Stimulated activated CD8-positive, alpha-beta memory T cell treated with anti-CD3 and anti-CD28 coated beads, Interleukin-12 subunit alpha, Interleukin-12 subunit beta, amount 100 ng/mL, for 1 hour (primary cell): Measurements from ENCODE around the gene CMSS1.

ENCODE experiments used
- DNase-seq: peaks from one replicate; pipeline ENCODE4 v3.0.0-alpha.2; 2020; ENCODE audit warnings: low read depth

CMSS1 gene

GRCh38 chr3:99934975-99935797 lies 117.5 kb downstream of the CMSS1 start:
- DNase-seq, result no peak

- no peak for DNase-seq
Observed at GRCh38 chr3:99938270-99938911, 120.7 kb downstream of the CMSS1 start.

- no peak for DNase-seq
Observed at GRCh38 chr3:99939876-99940275, 122.2 kb downstream of the CMSS1 start.

GRCh38 chr3:99940350-99940749 lies 122.7 kb downstream of the CMSS1 start:
- DNase-seq, result no peak

- no peak for DNase-seq
Observed at GRCh38 chr3:99941211-99941610, 123.5 kb downstream of the CMSS1 start.

- DNase-seq, result no peak
Observed at GRCh38 chr3:99943931-99944761, 126.5 kb downstream of the CMSS1 start.

GRCh38 chr3:99945328-99945995 lies 127.8 kb downstream of the CMSS1 start:
- DNase-seq, result no peak

GRCh38 chr3:99947356-99947755 lies 129.7 kb downstream of the CMSS1 start:
- no peak for DNase-seq

GRCh38 chr3:99948467-99949089 lies 130.9 kb downstream of the CMSS1 start:
- DNase-seq, result no peak

GRCh38 chr3:99949956-99950670 lies 132.5 kb downstream of the CMSS1 start:
- no peak for DNase-seq

GRCh38 chr3:99950921-99951320 lies 133.3 kb downstream of the CMSS1 start:
- no peak for DNase-seq

GRCh38 chr3:99951701-99952100 lies 134.0 kb downstream of the CMSS1 start:
- no peak for DNase-seq

GRCh38 chr3:99952306-99952705 lies 134.6 kb downstream of the CMSS1 start:
- no peak for DNase-seq

GRCh38 chr3:99953596-99953995 lies 135.9 kb downstream of the CMSS1 start:
- DNase-seq, result no peak

- no peak for DNase-seq
Observed at GRCh38 chr3:99954914-99955644, 137.4 kb downstream of the CMSS1 start.

GRCh38 chr3:99955773-99956562 lies 138.3 kb downstream of the CMSS1 start:
- no peak for DNase-seq

GRCh38 chr3:99957151-99957796 lies 139.6 kb downstream of the CMSS1 start:
- DNase-seq, result no peak

- DNase-seq, result no peak
Observed at GRCh38 chr3:99958222-99958912, 140.7 kb downstream of the CMSS1 start.
